ACC112 (cell line): ENCODE measurements around the gene LMTK2.
A peak's percentile ranks its signal among the peaks of the same experiment; 100 is the strongest.

ENCODE experiments used
- H2AFZ ChIP-seq: fragments of 200-600 bp; sonication (generic); one replicate; pipeline ENCODE4 v1.6.0; 2017; ENCODE audit warnings: antibody characterized with exemption, low read length; ENCODE audit not compliant: unreplicated experiment
- H3K27ac ChIP-seq: fragments of 200-600 bp; sonication (generic); 2 replicates; pipeline ENCODE4 v1.5.1; 2014; ENCODE audit warnings: low read depth, mild to moderate bottlenecking, antibody characterized with exemption, low read length, moderate library complexity
- H3K27me3 ChIP-seq: fragments of 200-600 bp; sonication (generic); 2 replicates; pipeline ENCODE4 v1.6.1; 2014; ENCODE audit warnings: mild to moderate bottlenecking, antibody characterized with exemption, low read length, moderate library complexity, mixed read lengths; ENCODE audit not compliant: insufficient read depth
- H3K36me3 ChIP-seq: fragments of 200-600 bp; sonication (generic); 2 replicates; pipeline ENCODE4 v1.6.1; 2016; ENCODE audit warnings: mild to moderate bottlenecking, antibody characterized with exemption, low read length, moderate library complexity, mixed read lengths; ENCODE audit not compliant: insufficient read depth
- H3K4me1 ChIP-seq: fragments of 200-600 bp; sonication (generic); one replicate; pipeline ENCODE4 v1.6.1; 2016; ENCODE audit warnings: low read length, mixed read lengths; ENCODE audit not compliant: insufficient read depth, unreplicated experiment, control insufficient read depth
- H3K4me3 ChIP-seq: fragments of 200-600 bp; sonication (generic); 2 replicates; pipeline ENCODE4 v1.5.1; 2014; ENCODE audit warnings: mild to moderate bottlenecking, low read depth, low read length
- H3K79me2 ChIP-seq: fragments of 200-600 bp; sonication (generic); one replicate; pipeline ENCODE4 v1.6.0; 2016; ENCODE audit warnings: low read length; ENCODE audit not compliant: control insufficient read depth, unreplicated experiment, insufficient read depth

LMTK2 gene

DNA sequence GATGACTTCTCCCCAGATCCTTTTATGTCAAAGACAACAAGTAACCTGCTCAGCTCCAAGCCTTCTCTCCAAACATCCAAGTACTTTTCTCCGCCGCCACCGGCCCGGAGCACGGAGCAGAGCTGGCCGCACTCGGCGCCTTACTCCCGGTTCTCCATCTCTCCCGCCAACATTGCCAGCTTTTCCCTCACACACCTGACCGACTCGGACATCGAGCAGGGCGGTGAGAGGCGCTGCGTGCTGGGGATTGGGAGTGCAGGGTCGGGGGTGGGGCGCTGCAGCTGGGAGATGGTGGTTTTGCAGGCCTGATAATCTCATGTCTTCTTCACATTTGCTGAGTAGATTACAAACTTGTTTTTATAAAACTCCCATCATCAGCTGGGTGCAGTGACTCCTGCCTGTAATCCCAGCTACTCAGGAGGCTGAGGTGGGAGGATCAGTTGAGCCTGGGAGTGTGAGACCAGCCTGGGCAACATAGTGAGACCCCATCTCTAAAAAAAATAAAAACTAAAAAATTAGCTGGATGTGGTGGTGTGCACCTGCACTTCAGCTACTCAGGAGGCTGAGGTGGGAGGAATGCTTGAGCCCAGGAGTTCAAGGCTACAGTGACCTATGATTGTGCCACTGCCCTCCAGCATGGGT lies 97.4 kb downstream of the LMTK2 start:
- 0 out of 2 replicates have a peak, but pooled peaks cover 4% of the 10 kb centered on the region for H3K36me3 ChIP-seq
- H3K79me2 ChIP-seq, result peaks cover 3% of the 10 kb centered on the region
- no peaks in the 10 kb centered on the region for H3K4me1 ChIP-seq
- H3K4me3 ChIP-seq, result no peak overlapping the region
- no peaks in the 10 kb centered on the region for H3K27me3 ChIP-seq
- no peak overlapping the region for H2AFZ ChIP-seq
- no peak overlapping the region for H3K27ac ChIP-seq

DNA sequence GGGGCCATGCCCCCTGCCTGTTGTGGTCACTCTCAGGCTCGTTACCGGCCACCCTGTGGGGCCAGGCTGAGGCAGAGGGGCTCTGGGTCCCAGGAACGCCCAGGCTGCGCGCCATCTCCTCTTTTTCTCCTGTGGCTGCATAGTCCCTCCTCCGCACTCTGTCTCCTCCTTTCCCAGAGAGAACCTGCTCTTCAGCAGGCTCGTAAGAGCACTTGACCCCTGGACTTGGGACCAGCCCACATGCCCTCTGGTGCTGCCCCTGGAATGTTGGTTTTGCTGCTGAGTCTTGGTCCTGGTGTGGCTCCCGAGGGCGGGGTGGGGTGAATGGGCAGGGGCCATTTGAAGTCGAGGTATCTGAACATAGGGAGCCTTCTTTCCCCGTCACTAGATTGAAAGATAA lies 98.0 kb downstream of the LMTK2 start:
- Histone ChIP-seq H3K36me3 (no peaks in the 10 kb centered on the region), H3K4me3 (no peak overlapping the region), H3K27me3 (no peaks in the 10 kb centered on the region), H3K79me2 (peaks cover 3% of the 10 kb centered on the region), H3K4me1 (no peaks in the 10 kb centered on the region), H3K27ac (no peak overlapping the region), H2AFZ (no peak overlapping the region)

DNA sequence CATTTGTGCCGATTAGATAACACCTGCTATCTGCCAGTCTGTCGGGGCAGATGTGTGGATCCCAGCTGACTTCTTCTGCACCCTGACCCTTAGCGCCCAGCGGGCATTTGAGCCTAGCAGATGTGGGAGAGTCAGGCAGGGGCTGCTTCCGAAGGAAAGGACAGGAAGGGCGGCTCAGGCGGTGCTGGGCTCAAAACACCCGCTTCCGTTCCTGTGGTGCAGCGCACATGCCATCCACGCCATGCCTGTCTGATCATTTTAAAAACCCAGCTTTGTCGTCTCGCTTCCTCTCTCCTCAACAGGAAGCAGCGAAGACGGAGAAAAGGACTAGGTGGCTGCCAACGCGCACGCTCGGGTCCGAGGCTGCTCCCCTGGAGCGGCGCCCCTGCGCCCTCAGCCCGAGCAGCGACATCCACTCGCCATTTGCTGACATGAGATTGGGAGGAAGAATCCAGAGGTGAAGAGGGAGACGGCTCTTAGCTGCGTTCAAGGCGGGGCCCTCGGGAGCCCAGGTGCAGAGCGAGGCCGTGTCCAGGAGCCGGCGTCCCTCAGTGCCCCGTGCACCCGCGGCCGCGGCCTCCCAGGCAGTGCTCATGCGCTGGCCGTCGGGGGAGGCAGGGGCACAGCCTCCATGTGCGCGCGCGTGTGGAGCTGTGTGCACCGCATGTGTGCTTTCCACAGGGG lies 98.6 kb downstream of the LMTK2 start:
- H3K4me3 ChIP-seq, result no peak overlapping the region
- no peak overlapping the region for H2AFZ ChIP-seq
- no peaks in the 10 kb centered on the region for H3K4me1 ChIP-seq
- no peaks in the 10 kb centered on the region for H3K36me3 ChIP-seq
- H3K27ac ChIP-seq, result no peak overlapping the region
- H3K79me2 ChIP-seq, result peaks cover 3% of the 10 kb centered on the region
- H3K27me3 ChIP-seq, result no peaks in the 10 kb centered on the region

DNA sequence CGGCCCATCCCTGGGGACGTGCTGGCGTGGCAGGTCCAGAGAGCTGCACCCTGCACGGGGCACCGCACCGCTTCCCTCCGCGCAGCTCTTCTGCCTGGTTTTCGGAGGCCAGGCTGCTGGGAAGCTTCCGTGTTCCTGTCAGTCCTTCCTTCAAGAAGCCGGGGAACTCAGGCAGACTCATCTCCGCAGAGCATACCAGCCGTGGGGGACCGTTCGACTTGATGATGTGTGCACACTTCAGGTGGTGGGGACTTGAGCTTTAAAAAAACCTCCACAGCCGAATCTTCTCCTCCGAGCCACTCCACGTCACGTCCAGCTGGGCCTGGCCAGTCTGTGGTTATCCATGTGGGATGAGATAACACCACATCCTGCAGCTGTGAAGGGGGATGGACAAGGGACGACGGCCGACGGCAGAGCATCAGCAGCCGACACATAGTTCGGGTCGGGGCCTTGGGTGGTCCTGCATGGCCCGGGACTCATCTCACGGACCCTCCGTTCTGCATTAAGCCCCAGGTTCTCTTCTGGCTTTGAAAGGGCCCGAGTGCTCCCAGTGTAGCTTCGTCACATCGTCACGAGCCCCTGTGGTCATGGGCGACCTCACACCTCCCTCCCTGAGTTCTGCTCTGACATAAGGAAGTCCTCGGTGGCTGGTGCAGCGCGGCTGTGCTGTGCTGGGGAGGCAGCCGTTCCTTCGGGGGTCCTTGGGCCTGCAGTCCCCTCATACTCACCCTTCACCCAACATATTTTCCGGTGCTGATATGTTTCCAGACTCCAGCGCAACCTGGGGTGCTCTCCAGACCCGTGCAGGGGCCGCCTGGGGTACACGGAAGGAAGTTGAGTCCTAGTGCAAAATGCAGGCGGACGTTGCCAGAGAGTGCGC lies 100.0 kb downstream of the LMTK2 start:
- no peak overlapping the region for H2AFZ ChIP-seq
- no peaks in the 10 kb centered on the region for H3K27me3 ChIP-seq
- no peaks in the 10 kb centered on the region for H3K4me1 ChIP-seq
- H3K79me2 ChIP-seq, result peaks cover 3% of the 10 kb centered on the region
- no peak overlapping the region for H3K4me3 ChIP-seq
- H3K27ac ChIP-seq, result no peak overlapping the region
- H3K36me3 ChIP-seq, result no peaks in the 10 kb centered on the region

DNA sequence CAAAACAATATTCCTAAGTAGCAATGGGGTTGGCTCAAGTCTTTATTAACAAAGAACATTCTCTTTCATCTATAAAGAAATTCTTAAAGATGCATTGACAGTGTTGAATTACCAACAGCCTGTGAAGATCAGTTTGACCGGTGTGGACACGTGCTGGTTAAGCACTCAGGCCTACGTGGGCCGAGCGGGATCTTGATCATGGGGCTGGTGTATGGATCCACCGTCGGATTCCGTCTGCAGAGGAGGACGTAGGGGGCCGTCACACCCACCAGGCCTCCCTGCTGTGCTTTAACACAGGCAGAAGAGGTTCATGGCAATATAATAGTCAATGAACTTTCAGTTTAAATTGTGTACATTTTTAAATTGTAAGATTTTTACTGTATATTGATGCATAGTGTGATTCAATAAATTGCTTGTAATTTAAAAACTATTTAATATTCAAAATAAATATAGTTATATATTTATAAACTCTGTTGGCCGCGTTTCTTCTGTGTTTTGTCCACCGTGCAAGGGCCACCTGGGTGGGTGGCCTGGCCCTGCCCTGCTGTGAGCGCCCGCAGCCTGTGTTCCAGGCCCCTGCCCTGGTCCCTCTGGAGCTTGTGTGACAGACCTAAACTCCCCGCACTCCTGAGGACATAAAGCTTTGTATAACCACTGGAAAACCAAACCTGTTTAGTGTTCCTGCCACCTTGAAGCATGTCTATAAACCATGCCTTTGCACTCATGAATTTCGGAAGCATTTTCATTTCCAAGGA lies 102.7 kb downstream of the LMTK2 start:
- no peak overlapping the region for H3K27ac ChIP-seq
- no peaks in the 10 kb centered on the region for H3K4me1 ChIP-seq
- H3K27me3 ChIP-seq, result no peaks in the 10 kb centered on the region
- H2AFZ ChIP-seq, result no peak overlapping the region
- H3K79me2 ChIP-seq, result no peaks in the 10 kb centered on the region
- no peaks in the 10 kb centered on the region for H3K36me3 ChIP-seq
- no peak overlapping the region for H3K4me3 ChIP-seq

DNA sequence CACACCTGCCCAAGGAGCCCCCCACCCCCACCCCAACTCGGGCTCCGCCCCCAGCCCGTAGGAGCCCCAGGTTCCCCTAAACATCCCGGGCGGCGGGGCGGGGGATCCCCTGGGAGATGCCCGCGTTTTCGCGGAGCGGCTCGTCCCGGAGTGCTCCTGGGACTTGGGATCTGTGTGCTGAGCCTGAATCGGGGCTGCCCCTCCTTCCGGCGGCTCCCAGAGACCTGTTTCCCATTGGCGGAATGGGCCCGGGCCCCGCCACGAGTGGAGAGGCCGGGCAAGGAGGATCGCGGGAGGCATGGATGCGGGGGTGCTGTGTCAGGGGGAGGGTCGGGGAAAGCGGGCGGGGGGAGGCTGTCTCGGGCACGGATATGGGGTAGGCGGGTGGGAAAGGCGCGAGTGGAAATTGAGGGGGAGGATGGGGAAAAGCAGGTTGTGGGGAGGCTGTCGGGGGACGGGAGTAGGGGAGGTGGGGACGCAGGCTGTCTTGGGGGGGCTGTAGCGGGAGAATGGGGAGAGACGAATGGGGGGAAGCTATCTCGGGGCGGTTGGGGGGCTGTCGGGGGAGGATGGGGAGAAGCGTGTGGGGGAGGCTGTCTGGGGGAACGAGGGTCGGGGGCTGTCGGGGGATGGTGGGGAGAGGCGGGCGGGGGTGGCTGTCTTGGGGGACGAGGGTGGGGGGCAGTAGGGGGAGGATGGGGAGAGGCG lies 104.0 kb downstream of the LMTK2 start:
- Histone ChIP-seq H3K36me3 (no peaks in the 10 kb centered on the region), H3K27me3 (no peaks in the 10 kb centered on the region), H3K27ac (no peak overlapping the region), H2AFZ (no peak overlapping the region), H3K4me1 (no peaks in the 10 kb centered on the region), H3K79me2 (no peaks in the 10 kb centered on the region), H3K4me3 (0 out of 2 replicates have a peak overlapping the region, but pooled peaks have one; percentile 25)

DNA sequence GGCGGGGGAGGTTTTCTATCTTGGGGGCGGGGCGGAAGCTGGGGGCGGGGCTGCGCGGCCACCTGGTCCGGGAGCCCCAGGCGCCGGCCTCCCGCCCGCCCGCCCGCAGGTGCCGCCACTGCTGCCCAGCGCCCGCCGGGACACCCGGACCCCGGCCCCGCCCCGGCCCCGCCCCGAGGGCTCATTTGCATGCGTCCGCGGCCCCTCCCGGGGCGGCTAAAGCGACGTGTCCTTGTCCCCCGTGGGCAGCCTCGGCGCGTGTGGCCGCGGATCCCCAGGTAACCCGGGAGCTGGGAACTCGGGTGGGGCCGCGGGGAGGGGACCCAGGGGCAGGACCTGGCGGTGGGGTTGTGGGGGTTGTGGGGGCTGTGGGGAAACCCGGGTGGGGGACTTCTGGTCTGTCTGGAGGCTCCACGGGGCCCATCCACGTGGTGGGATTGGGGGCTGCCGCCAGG lies 104.6 kb downstream of the LMTK2 start, which contains the start of gene BHLHA15:
TSS of gene BHLHA15 (plus strand) at position 219 of the 455 bp plus-strand sequence. CDS start 871 bp downstream, outside the sequence.
- Histone ChIP-seq H2AFZ (no peak within 1 kb of the TSS), H3K27ac (no peak within 1 kb of the TSS), H3K4me1 (no peaks in the 10 kb centered on the region), H3K4me3 (0 out of 2 replicates have a peak within 1 kb of the TSS, but pooled peaks have one; percentile 25), H3K27me3 (no peaks in the 10 kb centered on the region), H3K36me3 (no peaks in the 10 kb centered on the region), H3K79me2 (no peaks in the 10 kb centered on the region)

DNA sequence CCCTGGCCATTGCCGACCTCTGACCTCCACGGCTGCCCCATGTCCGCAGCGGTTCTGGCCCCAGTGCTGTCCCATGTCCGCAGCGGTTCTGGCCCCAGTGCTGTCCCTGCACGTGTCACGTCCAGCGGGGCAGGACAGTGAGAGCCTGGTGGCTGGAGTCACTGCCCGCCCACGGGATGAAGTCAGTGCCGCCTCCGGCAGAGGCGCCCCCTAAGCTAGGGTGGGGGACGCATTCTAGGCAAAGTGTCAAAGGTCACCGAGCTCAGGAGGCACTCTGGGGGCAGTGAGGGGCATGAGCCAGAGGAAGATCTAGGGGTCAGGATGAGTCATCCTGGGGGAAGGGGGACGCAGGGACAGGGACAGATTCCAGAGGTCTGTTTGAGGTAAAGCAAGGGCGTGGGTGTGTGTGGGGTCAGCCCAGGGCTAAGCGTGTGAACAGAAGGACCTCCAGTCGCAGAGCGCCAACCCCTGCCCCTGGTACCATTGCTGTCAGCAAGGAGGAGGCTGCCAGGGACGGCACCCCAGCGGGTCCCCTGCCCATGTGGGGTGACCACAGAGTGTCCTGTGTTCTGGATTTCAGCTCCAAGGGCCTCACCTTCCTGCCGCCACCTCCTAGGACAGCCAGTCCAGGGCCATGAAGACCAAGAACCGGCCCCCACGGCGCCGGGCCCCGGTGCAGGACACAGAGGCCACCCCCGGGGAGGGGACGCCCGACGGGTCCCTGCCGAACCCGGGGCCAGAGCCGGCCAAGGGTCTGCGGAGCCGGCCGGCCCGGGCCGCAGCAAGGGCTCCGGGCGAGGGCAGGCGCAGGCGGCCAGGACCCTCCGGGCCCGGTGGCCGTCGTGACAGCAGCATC lies 105.2 kb downstream of the LMTK2 start:
- Histone ChIP-seq H2AFZ (no peak overlapping the region), H3K4me3 (no peak overlapping the region)

DNA sequence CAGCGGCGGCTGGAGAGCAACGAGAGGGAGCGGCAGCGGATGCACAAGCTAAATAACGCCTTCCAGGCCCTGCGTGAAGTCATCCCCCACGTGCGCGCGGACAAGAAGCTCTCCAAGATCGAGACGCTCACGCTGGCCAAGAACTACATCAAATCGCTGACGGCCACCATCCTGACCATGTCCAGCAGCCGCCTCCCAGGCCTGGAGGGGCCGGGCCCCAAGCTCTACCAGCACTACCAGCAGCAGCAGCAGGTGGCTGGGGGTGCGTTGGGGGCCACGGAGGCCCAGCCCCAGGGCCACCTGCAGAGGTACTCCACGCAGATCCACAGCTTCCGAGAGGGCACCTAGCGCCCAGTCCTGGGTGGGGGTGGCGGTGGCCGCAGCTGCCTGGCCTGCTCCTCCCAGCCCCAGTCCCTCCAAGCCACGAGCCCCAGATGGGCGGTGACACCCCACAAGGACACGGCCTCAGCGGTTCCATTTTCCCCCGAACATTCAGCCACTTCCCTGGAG lies 105.9 kb downstream of the LMTK2 start:
- Histone ChIP-seq H3K79me2 (no peaks in the 10 kb centered on the region), H3K36me3 (no peaks in the 10 kb centered on the region), H3K27me3 (no peaks in the 10 kb centered on the region), H3K27ac (no peak overlapping the region), H2AFZ (no peak overlapping the region), H3K4me3 (no peak overlapping the region), H3K4me1 (no peaks in the 10 kb centered on the region)

More for the DNA sequence above, 105.2 kb downstream of the LMTK2 start:
- no peak overlapping the region for H3K27ac ChIP-seq
- H3K27me3 ChIP-seq, result no peaks in the 10 kb centered on the region
- H3K36me3 ChIP-seq, result no peaks in the 10 kb centered on the region
- no peaks in the 10 kb centered on the region for H3K79me2 ChIP-seq
- H3K4me1 ChIP-seq, result no peaks in the 10 kb centered on the region
